Coronary artery (tissue), 2 donors: ENCODE measurements around the gene COL4A1.

ENCODE experiments used
- DNase-seq: peaks from one replicate; pipeline ENCODE4 v3.0.0-alpha.2; 2017; ENCODE audit warnings: low spot score
- H3K27ac ChIP-seq, 2 donors: fragments of 200-600 bp; sonication (generic); one replicate each; pipeline ENCODE4 v1.5.1; 2016 to 2019
- H3K4me3 ChIP-seq: fragments of 200-600 bp; sonication (generic); 2 replicates; pipeline ENCODE4 v1.5.1; 2016; ENCODE audit warnings: mild to moderate bottlenecking, moderate library complexity
- TF ChIP-seq, protein P1 (sequence below): fragments of 200-600 bp; sonication (generic); IDR thresholded peaks from one replicate; pipeline ENCODE4 v1.5.1; 2019; ENCODE audit warnings: antibody characterized with exemption

The COL4A1 gene

DNA sequence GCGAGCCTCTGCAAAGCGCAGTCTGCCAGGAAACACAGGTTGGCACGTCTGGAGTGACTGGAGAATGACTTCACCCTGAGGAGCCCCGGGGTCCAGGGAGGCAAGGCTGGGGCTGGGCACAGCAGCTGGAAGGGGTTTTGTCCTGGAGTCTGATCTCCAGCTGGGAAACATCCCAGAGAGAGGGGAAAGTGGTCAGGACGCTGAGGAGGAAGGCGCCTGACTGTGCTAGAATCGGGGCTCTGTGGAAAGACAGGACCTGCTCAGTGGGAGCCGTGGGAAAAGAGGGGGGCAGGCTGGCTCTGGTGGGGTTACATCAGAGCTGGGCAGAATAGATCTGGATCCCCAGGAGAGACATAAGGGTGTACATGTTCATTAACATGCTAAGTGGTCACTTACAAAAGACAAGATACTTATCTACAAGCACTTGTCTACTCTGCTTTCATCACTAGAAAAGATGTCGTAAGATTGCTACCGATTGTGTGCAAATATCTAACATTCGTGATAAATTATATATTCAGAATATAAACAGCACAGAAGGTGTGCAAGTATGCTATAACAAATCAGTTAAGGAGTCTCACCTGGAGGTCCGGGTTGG lies 106.6 kb downstream of the COL4A1 start:
- H3K27ac ChIP-seq = peak overlapping the region in 1 of 2 donors; percentile 31
- TF ChIP-seq, protein P1, sequence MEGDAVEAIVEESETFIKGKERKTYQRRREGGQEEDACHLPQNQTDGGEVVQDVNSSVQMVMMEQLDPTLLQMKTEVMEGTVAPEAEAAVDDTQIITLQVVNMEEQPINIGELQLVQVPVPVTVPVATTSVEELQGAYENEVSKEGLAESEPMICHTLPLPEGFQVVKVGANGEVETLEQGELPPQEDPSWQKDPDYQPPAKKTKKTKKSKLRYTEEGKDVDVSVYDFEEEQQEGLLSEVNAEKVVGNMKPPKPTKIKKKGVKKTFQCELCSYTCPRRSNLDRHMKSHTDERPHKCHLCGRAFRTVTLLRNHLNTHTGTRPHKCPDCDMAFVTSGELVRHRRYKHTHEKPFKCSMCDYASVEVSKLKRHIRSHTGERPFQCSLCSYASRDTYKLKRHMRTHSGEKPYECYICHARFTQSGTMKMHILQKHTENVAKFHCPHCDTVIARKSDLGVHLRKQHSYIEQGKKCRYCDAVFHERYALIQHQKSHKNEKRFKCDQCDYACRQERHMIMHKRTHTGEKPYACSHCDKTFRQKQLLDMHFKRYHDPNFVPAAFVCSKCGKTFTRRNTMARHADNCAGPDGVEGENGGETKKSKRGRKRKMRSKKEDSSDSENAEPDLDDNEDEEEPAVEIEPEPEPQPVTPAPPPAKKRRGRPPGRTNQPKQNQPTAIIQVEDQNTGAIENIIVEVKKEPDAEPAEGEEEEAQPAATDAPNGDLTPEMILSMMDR = no peak
- peak; percentile 62 for DNase-seq

DNA sequence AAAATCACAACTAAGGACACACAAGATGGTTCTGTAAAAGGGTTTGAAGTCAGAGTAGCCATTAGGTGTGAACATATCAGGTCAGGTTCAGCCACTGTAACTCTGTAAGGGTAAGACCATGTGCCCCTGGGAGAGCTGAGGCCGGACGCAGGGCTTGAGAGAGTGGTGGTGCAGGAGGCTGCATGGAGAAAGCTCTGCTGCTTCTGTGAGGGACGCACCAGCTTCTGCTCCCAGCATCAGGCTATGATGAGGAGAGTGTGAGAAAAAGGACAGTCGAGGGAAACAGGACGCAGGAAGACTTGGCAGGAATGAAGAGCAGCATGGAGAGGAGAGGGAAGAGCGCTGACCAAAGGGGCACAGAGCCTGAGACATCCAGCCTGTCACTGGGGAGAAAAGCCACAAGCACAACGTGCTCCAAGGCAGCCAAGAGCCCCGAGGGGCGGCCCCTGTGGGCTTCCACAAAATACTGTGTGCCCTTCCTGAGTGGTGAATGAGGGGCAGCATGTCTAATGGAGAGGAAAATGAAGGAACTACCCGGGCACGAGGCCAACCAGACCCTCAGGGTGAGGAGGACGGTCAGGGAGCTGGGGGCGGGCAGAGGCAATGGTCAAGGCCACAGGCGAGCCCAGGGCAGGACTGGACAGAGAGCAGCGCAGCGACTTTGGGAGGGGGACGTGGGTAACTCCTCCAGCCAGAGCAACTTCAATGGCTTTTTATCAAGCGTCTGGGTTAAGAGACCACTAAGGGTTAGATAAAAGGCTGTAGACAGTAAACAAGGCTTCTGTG lies 107.7 kb downstream of the COL4A1 start:
- TF ChIP-seq, protein P1 = no peak
- peak overlapping the region in 1 of 2 donors; percentile 38 for H3K27ac ChIP-seq
- DNase-seq = peak; percentile 71
- H3K4me3 ChIP-seq = no peak overlapping the region

More for the DNA sequence above, 106.6 kb downstream of the COL4A1 start:
- no peak overlapping the region for H3K4me3 ChIP-seq

DNA sequence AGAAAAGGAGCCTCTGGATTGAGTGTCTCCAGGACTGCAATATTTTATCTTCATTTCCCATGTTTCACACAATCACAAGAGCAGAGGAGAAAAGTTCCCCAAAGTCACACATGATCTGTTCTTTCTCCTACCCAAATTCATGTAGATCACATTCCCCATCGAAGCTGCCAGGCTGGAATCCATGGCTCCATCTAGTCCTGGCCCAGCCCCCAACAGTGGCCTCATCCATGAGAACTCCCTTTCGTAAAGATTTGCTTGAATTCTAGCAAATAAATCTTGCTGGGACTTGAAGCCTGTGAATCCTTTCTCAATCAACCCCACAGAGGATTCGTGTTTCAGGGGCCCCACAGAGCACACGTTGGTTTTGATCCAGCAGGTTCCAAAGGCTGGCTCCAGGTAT lies 109.5 kb downstream of the COL4A1 start:
- no peak for DNase-seq
- Histone ChIP-seq H3K27ac (no peak overlapping the region), H3K4me3 (no peak overlapping the region)
- TF ChIP-seq, protein P1 = no peak

GRCh38 chr13:110197026-110197425 lies 109.9 kb downstream of the COL4A1 start:
- TF ChIP-seq, protein P1 = no peak
- H3K4me3 ChIP-seq = no peak overlapping the region
- peak; percentile 45 for DNase-seq
- no peak overlapping the region for H3K27ac ChIP-seq

- Histone ChIP-seq H3K4me3 (no peak overlapping the region), H3K27ac (peak overlapping the region in 1 of 2 donors; percentile 16)
- DNase-seq = peak; percentile 57
- TF ChIP-seq, protein P1 = no peak
Observed at GRCh38 chr13:110195547-110196485, 111.1 kb downstream of the COL4A1 start.

DNA sequence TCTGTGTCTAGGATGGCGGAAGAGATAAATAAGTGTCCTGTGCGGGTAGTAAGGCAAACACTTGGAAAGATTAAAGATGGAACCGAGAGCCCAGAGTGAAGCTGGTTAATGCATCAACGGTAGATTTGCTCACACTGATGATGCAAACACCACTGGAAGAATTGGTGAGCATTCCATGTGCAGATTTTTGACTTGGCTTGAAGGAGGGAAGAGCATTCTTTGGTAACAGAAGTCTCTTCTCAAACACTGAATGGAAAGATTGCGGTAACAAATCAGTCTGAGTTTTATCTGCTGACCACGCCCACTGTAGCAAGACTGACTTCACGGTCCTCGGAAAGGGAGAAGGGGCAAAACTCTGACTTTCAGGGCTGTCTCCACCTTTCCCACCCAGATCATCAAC lies 112.5 kb downstream of the COL4A1 start:
- no peak for DNase-seq
- H3K4me3 ChIP-seq = no peak overlapping the region
- peak overlapping the region in 1 of 2 donors; percentile 41 for H3K27ac ChIP-seq
- TF ChIP-seq, protein P1 = no peak
